AML-193 (cell line): ENCODE measurements around the gene EIF4G3.
"Not testable (repeated sequence)": the region's sequence is repeated elsewhere in the genome, so short reads cannot be mapped to it uniquely, and the experiment has no call there.

Experiments
- DNase-seq, 2 experiments: peaks; one replicate each; lab custom pipeline; 2025; lab: John Stamatoyannopoulos, UW

The EIF4G3 gene

DNA sequence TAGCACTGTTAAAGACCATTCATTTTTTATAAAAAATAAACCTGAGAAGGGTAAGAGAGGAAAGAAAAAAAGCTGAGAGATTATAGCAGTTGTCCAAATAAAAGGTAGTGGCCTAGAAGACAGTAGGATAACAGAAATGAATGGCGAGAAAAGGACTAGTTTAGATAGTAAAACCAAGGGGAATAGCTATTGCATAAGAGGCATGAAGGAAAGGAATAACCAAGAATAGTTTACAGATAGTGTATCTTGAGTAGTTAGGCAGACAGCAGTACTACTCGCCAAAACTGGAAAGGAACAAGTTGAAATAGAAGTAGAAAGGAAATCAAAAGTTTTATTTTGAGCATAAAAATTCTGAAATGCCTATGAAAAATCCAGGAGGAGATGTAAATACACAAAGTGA lies 70.5 kb downstream of the EIF4G3 start:
- no peak for DNase-seq

DNA sequence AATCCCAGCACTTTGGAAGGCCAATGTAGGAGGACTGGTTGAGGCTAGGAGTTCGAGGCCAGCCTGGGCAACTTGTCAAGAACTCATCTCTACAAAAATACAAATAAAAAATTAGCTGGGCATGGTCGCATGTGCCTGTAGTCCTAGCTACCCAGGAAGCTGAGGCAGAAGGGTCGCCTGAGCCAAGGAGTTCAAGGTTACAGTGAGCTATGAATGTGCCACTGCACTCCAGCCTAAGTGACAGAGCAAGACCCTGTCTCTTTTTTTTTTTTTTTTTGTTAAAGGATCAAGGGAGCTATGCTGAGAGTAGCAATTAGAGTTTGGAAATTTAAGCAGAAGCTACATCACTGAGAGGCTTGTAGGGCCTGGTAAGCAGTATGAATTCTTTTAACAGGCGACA lies 70.9 kb downstream of the EIF4G3 start:
- DNase-seq, result no peak

DNA sequence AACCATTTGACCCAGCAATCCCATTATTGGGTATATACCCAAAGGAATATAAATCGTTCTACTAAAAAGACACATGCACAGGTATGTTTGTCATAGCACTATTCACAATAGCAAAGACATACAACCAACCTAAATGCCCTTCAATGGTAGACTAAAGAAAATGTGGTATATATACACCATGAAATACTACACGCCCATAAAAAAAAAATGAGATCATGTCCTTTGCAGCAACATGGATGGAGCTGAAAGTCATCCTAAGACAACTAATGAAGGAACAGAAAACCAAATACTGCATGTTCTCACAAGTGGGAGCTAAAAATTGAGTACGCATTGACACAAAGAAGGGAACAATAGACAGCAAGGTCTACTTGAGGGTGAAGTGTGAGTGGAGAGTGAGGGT lies 72.0 kb downstream of the EIF4G3 start:
- DNase-seq, result no peak

DNA sequence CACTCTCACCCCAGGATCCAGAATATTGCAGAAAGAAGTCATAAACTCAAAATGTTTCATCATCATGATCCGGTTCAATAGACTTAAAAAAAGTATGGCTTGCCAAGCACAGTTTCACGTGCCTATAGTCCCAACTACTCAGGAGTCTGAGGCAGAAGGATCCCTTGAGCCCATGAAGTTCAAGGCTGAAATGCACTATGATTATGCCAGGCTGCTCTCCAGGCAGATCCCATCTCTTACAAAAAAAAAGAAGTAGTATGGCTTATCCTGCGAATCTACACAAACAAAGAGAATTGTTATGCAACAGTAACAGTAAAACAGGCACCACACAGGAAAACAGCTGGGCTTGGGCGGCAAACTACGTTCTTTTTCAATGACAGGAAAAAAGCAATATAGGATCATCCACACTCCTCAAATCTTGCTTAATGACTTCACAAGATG lies 76.2 kb downstream of the EIF4G3 start:
- DNase-seq, result peak; percentile 79 to 87

DNA sequence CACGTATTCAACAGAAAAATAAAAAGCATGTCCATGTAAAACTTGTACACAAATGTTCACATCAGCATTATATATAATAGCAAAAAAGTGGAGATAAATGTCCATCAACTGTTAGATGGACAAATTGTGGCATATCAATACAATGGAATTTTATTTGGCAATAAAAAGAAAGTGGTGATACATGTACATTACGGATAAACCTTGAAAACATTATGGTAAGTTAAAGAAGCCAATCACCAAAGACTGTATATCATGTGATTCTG lies 76.9 kb downstream of the EIF4G3 start:
- DNase-seq, result no peak

DNA sequence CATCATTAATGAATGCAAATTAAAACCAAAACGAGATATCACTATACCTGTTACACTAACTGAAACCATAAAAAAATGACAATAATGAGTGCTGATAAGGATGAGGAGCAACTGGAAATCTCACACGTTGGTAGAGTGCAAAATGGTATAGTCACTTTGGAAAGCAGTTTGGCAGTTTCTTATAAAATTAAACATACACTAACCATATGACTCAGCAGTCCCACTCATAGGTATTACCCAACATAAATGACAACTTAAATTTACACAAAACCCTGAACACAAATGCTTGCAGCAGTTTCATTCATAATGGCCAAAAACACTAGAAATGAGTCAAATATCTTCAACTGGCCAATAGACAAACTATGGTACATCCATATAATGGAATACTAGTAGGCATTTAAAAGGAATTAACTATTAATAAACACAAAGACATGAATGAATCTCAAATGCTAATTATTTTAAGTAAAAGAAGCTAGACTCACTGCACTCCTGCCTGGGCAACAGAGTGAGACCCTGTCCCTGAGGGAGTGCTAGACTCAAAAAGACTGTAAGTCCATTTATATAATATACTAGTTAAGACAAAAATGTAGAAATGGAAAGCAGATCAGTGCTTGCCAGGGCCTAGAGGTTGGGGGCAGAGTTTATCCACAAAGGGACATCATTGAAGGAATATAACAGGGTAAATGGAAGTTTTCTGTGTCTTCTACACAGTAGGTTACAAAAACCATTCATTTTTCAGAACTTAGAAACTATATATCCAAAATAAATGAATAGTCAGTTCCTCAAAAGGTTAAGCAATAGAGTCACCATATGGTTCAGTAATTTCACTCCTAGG lies 77.4 kb downstream of the EIF4G3 start:
- peak; percentile 59 for DNase-seq

DNA sequence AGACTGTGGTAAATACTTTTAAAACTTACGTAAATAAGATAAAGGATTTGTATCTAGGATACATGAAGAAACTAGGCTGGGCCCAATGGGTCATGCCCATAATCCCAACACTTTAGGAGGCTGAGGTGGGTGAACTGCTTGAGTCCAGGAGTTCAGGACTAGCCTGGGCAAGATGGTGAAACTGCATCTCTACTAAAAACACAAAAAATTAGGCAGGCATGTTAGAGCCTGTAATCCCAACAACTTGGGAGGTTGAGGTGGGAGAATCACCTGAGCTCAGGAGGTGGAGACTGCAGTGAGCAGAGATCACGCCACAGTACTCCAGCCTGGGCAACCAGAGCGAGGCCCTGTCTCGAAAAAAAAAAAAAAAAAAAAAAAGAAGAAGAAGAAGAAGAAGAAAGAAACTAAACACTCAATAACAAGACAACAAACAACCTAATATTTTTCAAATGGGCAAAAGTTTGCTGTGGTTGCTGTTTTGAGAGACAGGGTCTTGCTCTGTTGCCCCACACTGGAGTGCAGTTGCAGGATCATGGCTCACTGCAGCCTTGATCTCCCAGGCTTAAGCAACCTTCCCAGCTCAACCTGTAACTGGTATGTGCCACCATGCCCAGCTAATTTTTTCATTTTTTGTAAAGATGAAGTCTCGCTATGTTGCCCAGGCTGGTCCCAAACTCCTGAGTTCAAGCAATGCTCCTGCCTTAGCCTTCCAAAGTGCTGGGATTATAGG lies 78.3 kb downstream of the EIF4G3 start:
- DNase-seq, result no peak

DNA sequence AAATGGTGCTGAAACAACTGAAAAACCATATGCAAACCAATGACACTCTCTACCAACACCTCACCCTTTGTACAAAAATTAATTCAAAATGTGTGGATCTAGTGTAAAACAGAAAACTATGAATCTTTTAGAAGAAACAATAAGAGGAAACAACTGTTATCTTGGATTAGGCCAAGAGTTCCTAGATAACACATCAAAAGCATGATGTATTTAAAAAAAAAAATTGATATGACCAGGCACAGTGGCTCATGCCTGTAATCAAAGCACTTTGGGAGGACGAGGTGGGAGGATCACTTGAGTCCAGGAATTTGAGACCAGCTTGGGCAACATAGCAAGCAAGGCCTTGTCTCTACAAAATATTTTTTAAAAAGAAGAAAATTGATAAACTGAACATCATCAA lies 79.0 kb downstream of the EIF4G3 start:
- no peak for DNase-seq

DNA sequence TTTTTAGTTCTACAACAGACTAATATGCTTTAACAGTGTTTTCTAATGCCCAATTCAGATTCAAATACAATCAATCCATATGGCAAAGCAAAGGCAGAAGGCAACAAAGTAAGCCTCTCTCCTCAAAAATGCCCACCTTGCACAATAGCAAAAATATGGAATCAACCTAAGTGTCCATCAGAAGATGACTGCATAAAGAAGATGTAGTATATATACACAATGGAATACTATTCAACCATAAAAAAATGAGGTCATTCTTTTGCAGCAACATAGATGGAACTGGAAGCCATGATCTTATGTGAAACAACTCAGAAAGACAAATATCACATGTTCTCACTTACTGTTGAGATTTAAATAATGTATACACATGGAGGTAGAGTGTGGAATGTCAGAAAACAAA lies 80.7 kb downstream of the EIF4G3 start:
- DNase-seq, result no peak

DNA sequence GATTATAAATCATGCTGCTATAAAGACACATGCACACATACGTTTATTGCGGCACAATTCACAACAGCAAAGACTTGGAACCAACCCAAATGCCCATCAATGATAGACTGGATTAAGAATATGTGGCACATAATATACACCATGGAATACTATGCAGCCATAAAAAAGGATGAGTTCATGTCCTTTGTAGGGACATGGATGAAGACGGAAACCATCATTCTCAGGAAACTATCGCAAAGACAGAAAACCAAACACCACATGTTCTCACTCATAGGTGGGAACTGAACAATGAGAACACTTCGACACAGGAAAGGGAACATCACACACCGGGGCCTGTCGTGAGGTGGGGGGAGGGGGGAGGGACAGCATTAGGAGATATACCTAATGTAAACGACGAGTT lies 82.4 kb downstream of the EIF4G3 start:
- not testable (repeated sequence) for DNase-seq

DNA sequence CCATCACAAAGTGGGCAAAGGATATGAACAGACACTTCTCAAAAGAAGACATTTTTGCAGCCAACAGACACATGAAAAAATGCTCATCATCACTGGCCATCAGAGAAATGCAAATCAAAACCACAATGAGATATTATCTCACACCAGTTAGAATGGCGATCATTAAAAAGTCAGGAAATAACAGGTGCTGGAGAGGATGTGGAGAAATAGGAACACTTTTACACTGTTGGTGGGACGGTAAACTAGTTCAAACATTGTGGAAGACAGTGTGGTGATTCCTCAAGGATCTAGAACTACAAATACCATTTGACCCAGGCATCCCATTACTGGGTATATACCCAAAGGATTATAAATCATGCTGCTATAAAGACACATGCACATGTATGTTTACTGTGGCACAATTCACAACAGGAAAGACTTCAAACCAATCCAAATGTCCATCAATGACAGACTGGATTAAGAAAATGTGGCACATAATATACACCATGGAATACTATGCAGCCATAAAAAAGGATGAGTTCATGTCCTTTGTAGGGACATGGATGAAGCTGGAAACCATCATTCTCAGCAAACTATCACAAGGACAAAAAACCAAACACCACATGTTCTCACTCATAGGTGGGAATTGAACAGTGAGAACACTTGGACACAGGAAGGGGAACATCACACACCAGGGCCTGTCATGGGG lies 83.3 kb downstream of the EIF4G3 start:
- DNase-seq, result not testable (repeated sequence)

DNA sequence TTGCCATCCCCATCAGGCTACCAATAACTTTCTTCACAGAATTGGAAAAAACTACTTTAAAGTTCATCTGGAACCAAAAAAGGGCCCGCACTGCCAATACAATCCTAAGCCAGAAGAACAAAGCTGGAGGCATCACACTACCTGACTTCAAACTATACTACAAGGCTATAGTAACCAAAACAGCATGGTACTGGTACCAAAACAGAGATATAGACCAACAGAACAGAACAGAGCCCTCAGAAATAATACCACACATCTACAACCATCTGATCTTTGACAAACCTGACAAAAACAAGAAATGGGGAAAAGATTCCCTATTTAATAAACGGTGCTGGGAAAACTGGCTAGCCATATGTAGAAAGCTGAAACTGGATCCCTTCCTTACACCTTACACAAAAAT lies 84.2 kb downstream of the EIF4G3 start:
- not testable (repeated sequence) for DNase-seq

DNA sequence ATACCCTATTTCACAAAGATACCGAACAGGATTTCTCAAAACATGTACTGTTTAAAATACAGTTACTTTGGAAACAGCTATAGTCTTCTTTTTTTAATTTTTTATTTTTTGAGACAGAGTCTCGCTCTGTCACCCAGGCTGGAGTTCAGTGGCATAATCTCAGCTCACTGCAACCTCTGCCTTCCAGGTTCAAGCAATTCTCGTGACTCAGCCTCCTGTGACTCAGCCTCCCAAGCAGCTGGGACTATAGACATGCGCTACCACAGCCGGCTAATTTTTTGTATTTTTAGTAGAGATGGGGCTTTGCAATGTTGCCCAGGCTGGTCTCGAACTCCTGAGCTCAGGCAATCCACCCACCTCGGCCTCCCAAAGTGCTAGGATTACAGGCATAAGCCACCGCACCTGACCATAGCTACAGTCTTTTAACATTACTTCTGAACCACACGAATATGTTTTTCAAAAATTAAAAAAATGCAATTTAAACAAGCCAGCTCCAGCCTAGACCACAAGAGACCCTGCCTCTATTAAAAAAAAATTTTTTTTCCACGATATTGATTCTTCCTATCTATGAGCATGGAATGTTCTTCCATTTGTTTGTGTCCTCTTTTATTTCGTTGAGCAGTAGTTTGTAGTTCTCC lies 85.5 kb downstream of the EIF4G3 start:
- peak; percentile 53 to 58 for DNase-seq

DNA sequence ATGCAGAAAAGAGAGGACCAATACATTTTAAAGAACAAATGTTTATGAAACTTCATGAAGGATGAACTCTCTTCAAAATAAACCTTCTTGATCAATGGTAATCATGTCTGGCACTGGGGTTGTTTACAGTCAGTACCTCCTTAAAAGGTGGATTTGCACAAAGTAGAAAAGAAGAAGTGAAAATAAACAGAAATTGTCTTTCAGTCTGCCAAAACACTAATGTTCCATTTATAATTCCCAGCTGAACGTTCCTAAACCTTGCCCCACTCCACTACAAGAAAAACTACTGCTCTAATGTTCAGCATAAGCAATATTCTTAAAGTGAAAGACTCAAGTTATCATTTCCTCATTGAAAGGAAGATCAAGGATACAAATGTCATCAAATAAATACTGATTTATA lies 86.2 kb downstream of the EIF4G3 start:
- DNase-seq, result no peak

DNA sequence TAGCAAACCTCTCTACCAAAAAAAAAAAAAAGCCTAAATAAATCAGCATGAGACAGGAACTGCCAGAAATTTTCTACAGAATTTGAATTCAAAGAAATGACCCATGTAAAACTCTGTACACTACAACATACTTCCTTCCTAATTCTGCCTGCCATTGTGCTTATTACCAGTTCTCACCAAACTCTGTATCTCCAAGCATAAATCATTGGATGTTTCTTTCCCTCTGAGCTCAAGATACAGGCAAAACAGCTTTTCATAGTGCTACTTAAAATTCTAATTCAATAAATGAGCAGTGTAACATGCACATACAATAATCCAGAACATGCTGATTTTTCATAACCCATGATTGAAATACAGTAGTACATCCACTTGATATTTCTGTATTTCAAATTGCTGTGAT lies 87.0 kb downstream of the EIF4G3 start:
- no peak for DNase-seq

DNA sequence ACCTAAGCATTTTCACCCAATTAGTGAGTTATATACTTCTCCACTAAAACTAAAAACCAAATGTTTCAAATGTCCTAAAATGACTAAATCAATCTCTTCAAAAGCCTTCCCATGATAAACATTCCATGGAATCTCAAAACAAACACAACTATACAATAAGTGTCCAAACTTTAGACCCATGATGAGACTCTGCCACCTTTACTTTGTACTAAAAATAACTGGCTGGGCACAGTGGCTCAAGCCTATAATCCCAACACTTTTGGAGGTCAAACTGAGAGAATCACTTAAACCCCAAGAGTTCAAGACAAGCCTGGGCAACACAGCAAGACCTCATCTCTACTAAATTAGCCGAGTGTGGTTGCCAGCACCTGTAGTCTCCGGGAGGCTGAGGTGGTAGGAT lies 87.4 kb downstream of the EIF4G3 start:
- DNase-seq, result no peak

DNA sequence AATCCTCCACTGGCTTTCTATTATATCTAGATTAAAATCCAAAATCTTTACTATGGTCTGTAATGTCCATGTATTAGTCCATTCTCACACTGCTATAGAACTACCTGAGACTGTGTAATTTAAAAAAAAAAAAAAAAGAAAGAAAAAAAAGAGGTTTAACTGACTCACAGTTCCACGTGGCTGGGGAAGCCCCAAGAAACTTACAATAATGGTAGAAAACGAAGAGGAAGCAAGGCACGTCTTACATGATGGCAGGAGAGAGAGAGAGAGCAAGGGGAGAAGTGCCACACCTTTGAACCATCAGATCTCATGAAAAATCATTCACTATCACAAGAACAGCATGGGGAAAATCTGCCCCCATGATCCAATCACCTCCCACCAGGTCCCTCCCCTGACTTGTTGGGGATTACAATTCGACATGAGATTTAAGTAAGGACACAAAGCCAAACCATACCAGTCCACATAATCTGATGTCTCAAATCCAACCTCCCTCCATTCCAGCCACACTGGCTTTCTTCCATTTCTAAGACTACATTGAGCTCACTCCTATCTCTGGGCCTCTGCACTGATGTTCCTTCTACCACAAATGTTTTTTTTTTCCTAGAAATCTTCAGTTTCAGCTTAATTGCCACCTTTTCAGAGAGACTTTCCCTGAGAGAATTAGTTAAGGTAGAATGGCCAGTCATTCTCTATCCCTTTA lies 92.4 kb downstream of the EIF4G3 start:
- no peak for DNase-seq

DNA sequence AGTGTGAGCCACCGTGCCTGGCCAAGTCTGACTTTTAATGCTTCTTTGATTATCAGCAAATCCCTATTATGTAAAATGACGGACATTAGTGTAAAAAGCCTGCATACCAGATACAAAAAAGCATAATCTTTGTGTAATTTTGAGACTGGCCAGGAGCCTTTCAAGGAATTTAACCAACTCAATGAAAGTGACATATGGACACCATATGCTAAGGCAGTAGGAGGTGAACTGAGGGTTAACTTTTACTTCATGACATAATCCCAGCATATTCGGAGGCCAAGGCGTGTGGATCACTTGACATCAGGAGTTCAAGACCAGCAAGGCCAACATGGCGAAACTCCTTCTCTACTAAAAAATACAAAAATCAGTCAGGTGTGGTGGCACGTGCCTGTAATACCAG lies 94.6 kb downstream of the EIF4G3 start:
- DNase-seq, result no peak

DNA sequence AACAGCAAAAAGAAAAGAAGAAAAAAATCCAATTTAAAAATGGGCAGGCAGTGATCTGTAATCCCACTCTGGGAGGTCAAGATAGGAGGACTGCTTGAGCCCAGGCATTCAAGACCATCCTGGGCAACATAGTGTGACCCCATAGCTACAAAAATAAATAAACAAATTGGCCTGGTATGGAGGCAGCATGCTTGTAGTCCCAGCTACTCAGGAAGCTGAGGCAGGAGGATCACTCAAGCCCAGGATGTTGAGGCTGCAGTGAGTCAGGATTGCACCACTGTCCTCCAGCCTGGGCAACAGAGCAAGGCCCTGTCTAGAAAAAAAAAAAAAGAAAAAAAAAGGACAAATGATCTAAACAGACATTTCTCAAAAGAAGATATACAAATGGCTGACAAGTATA lies 99.6 kb downstream of the EIF4G3 start:
- peak; percentile 34 to 44 for DNase-seq

DNA sequence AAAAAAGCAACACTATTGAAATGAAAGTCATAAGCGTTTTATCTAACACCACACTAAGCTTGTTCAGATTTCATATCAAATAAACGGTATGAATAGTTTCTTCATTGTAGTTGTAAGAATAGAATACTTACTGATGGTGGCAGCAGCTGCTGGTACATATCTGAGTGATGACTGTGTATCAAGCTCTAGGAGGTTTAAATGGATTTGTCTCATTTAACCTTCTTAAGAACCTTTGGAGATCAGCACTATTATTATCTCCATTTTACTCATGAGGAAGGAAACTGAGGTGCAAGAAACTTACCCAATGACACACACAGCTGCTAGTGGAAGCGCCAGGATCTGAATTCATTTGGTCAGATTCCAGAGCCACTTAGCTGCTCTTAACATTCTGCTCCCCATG lies 104.0 kb downstream of the EIF4G3 start:
- no peak for DNase-seq

DNA sequence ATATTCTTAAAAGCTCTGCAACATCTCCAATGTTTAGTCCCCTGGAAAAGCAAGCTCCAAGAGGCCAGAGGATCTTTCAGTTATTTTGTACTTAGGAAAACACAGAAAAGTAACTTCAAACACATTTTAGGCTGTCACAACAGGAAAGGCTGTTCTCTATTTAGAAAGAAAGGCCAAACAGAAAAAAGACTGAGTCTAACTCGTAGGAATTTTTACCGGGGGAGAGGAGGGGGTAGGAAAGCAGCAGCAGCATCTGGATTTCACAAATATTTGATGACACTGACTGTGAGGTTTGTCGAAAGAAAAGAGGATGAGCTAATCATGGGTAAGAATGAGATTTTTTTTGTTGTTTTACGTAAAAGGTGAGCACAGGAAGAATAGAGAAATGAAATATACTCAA lies 107.1 kb downstream of the EIF4G3 start:
- no peak for DNase-seq

DNA sequence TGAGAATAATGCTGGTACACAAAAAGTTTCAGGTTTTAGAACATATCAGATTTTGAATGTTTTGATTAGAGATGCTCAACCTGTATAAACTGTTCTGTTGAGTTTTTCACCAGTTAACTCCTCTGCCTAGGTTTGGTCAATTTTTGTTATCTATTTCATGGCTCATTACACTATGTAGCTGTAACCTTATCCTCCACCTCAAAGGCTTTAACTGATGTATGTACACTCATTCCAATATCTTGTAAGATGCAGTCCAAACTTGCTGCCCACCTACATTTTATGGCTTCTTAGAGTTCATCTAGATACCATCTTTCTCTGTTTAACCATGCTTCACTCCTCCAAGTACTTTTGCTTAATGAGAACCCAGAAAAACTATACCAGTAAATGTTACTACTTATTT lies 107.8 kb downstream of the EIF4G3 start:
- no peak for DNase-seq
